ENCODE measurements around the gene CDH11. TPM values are rescaled to one million over a fixed set of nuclear protein-coding genes. Genes with fewer than 3 reads are reported as not detected.

Gene CDH11
- total RNA-seq, 1 donor from 2014 or later: 67.8 TPM

DNA sequence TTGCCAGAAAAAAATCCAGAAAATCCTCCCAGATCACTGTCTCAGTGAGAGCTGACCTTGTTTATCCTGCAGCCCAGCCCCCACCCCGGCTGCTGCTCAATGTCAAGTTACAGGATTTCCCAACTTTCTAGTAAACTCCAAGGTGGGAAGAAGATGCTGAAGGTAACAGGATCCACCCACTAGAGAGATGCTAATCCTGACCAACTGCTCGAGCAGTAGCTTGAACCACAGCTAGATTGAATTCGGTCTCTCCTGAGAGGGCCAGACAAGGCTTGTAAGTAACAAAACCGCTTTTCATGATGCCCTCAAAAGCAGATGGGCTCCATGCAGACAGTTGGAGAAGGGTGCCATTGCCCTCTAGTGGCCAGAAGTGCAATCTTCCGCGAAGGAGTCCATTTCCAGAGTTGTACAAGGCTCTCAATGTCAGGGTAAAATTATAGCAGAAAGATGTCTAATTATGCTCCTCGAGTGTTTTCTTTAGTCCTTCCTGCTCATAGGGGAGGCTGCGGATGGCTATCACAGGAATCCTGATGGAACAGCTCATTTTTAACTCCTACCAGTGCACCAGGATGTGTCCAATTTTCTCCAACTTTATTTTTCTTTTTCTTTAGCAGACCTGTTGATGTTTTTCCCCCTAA lies 3.9 kb downstream of the CDH11 start:
- peak; percentile 89 for DNase-seq (ENCODE audit: low read depth)

DNA sequence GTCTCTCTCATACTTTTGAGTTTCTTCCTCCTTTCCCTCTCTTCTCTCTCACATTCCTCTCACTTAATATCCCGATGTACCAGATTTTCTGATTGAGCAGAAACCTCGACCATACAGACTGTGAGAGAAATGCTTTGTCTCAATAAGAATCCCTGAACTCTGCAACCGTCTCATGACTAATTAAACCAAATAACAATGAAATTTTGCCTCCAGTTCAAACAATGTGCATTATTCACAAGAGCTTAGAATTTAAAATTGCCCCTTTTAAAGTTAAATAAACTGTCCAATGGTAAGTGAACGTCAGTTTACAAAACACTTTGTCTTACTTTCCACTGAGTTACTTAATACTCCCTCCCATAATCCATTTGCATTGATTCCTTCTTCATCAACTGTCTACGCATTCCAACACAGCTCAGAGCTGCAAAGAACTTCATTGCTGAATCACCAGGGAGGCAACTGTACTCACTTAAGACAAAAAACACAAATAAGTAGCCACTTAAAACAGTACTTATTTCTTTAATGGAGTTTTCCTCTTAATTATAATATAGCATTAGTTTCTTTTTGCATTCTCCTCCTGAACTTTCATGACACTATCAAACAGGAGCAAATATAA lies 4.9 kb downstream of the CDH11 start:
- DNase-seq (ENCODE audit: low read depth): no peak

DNA sequence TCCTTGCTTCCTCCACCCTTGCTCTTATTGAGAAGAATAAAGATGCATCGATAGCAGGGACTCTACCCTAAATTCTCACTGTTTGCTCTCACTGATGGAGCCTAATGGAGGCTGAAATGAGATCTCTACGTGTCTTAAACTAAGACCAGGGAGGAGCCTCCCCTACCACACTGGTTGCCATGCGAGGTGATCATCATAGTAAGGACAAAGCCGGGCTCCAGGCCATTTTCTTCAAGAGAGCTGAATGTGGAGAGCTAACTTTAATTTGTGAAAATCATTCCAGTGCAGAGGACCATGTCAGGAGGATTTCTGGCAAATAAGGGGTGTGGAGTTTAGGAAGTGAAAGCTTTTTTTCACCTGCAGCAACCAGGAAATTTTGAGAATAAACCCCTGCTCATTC lies 5.6 kb downstream of the CDH11 start:
- no peak for DNase-seq (ENCODE audit: low read depth)

DNA sequence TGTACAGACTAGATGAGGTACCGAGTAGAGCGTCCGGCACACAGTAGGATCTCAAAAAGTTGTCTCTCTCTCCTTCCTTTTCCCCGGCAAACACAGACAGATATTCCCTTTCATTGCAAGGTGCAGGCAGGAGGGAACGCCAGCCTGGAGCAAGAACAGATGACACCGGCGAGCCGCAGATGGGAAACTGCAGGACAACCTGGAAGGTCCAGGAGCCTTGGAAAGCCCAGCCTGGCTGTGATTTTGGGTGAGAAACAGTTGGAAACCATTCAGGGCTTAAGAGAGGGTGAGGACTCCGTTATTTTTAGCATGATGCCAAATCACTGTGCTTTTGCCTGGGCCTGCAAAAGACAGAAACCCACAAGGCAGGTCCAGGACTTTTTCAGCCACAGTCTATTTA lies 7.3 kb downstream of the CDH11 start:
- DNase-seq (ENCODE audit: low read depth): no peak

DNA sequence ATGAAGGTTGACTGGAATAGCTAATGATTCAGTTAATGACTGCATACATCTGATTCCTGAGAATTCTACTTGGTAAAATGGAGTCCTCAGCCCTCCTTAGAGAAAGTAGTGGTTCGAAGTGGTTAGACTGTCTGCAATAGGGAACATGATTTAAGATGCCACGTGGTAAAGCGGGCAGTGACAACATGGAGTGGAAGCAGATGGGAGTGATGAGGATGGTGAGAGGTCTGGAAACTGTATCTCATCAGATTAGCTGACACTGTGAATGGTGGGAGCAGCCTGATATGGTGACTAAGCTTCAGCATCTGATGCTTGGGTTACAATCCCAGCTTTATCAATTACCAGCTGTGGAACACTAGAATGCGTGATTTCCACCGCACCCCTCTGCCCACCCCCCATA lies 8.4 kb downstream of the CDH11 start:
- DNase-seq (ENCODE audit: low read depth): no peak

DNA sequence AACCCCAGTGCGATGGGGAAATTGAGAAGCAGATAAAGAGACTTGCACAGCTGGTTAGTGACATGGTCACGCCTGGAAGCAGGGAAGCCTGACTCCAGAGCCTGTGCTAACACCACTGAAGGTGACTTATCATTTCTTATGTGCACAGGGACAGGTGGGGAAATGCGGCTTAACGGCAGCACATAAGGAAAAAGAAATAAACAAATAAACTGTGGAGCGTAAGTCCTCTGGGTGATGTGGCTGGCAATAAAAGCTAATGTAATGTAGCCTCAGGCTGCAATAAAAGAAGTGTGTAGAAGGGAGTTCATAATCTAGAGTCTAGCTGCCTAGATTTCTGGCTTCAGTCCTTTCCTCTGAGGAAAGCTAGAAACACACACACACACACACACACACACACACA lies 10.6 kb downstream of the CDH11 start:
- DNase-seq (ENCODE audit: low read depth): no peak

DNA sequence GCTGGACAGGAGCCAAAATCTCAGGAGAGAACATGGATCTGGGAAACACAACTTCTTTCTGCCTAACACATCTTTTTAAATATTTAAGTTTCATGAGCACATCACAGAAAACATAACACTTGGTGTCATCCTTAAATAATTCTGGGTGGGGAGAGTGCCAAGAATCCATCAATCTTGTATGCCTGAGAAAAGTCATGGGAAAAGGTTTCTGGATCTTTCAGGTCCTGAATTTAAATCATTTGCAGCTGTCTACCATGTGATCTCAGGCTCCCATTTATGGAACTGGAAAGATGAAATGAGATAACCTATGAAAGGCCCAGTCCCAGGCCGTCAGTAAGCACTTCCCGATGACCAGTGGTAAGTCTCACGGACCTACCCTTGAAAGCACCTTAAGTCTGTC lies 15.1 kb downstream of the CDH11 start:
- peak; percentile 44 for DNase-seq (ENCODE audit: low read depth)

DNA sequence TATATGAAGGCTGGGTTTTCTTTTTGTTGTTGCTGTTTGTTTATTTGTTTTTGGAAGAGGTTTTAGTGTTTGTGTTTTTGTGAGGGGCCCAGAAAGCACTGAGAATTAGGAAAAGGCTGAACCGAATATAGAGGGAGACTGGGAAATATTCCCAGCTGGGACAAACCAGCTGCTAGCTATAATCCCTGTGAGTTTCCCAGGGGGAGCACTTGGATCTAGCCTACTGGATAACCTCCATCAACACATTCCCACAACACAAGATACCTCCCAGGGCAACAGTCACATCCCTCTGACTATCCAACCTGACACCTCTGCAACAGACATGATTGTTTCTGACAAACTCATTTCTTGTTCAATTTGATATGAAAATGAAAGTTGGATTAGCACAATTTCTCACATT lies 16.7 kb downstream of the CDH11 start:
- peak; percentile 57 for DNase-seq (ENCODE audit: low read depth)

DNA sequence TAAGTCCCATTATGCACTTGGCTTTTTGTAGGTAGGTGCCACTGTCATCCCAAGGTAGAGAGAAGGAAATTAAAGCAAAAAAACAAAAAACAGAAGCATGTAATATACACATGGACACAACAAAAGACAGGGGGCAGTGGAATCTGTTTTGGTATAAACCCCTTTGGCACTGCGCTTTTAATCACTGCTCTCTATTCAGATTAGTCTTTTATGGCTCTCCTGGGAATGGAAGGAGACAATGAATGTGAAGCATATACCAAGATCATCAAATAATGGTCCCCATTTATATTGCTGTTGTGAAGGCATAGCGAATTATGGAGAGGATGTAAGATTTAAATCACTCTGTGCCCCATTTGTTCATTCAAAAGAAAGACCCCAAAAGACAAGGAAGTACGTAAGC lies 17.4 kb downstream of the CDH11 start:
- DNase-seq (ENCODE audit: low read depth): no peak

DNA sequence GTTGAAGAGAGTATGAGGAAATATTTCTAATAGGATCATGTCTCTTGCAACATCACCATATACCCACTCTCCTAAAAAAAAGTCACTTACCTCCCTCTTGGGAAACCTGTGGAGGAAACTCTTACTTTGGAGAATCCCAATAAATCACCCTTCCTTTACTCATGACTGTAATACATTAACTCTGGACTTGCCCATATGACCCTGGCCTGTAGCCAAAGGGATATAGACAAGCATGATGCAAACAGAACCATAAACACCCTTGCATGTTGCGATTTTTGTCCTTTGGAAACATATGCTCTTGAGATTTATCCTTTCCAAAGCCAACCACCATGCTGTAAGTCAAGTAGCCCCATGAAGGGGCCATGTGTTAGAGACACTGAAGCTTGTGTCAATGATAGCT lies 19.5 kb downstream of the CDH11 start:
- no peak for DNase-seq (ENCODE audit: low read depth)

DNA sequence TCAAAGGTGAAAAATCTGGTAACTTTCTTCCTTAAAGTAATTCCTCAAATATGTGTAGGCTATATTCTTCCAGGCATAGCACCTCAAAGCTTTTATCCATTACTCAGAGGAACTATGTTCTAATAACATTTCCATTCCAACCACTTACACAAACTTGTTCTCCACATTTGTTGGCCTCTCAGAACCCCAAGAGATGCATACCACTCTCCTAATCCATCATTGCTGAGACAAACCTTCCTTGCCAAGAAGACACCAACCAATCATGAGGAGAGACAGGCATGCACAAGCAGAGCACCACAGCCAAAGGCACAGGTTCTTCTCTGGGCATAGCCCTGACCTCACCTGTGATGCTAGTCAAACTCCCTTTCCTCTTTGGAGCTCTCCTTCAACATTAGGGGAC lies 20.9 kb downstream of the CDH11 start:
- no peak for DNase-seq (ENCODE audit: low read depth)

DNA sequence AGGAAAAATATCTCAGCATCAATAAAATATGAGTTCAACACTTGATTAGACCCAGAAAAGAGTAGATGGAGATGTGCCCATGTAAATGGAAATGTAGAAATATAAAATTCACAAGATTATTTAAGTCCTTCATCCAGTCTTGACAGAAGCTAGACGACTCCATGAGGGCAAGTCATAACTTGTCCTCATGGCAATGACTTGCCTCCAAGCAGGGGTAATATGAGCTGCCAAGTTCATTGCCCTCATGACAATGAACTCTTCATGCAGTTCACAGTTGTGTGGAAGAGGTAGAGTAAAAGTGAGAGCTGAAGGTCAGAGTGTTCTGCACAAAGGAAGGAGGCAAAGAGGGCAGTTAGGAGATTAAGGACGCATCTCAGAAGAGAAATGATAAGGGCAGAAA lies 22.3 kb downstream of the CDH11 start:
- no peak for DNase-seq (ENCODE audit: low read depth)

DNA sequence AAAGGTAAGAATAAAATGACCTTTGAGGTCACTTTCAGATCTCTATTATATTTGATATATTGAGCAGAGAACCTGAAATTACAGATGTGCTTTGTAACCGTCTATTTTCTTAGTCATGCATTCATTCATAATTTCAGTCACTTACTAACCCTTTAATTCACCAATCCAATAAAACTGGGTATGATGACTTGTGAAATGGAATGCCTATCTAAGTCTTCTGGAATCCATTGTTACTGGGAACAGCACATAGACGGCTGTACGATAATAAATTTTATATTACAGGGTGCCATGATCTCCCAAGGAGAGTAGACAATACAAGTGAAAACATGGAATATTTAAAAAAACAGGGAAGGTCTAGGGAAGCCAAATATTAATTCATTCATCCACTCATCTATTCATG lies 22.9 kb downstream of the CDH11 start:
- DNase-seq (ENCODE audit: low read depth): no peak

DNA sequence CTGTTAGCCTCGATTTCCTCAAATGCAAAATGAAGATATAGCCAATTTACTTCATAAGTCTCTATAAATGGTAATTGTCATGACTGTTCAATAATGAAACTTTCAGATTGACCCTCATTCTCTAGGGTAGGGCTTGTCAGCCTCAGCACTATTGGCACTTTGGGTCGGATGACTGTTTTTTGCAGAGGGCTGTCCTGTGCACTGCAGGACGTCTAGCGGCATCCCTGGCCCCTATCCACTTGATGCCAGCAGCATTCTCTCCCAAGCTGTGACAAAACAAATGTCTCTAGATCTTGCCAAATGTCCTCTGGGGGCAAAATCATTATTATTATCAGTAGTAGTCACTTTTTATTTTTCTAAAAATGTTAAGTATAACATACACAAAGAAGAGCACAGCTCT lies 24.6 kb downstream of the CDH11 start:
- DNase-seq (ENCODE audit: low read depth): no peak

DNA sequence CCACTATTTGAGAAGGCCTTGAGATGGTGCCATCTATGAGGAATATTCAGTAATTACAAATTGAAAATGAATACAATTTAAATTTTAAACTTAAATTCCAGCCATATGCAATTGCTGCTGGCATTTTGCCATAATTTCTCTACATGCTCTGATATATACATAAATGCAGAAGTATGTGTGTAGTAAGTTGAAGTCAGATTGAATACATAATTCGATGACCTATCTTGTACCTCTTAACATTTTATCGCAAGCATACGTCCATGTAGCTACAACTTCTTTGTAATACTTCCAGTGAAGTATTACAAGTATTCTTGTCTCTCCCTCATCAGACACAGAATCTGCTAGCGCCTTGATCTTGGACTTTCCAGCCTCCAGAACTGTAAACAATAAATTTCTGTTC lies 26.0 kb downstream of the CDH11 start:
- DNase-seq (ENCODE audit: low read depth): no peak

DNA sequence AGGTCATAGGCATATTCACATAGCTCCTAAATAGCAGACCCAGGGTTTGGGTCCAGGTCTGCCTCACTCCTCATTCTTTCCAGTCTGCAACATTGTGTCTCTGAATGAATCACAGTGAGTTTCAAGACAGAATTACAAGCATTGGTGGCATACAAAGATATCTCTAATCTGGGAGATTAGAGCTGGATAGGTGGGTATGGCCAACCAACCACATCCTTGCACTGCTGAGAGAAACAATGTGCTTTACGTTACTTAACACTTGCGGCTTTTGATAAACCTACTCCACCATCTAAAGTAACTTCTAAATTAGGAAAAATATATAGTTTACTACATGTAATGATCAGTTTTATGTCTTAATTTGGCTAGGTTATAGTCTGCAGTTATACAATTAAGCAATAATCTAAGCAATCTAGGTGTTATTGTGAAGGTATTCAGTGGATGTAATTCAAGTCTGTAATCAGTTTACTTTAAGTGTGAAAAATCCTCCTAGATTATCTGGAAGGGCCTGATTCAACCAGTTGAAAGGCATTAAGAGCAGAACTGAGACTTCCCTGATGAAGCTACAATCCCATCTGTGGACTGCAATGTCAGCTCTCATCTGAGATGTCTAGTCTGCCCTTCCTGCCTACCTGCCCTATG lies 26.7 kb downstream of the CDH11 start:
- no peak for DNase-seq (ENCODE audit: low read depth)

DNA sequence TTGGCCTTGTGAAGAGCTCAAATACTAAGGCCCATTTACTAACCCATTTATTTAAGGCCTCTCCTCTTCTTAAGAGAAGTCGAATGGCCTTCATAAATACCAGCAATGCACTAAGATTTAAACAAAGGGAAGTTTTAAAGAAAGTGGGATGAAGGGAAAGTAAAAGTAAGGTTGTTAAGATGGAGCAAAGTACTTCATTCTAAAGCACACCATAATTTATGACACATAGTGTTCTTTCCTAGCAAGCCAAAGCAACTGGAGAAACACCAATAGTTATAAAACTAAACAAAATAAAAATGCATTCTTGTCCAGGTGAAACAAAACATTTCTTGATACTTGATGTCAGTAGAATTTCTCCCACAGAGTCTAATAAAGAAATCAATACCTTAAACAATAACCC lies 27.9 kb downstream of the CDH11 start:
- no peak for DNase-seq (ENCODE audit: low read depth)

DNA sequence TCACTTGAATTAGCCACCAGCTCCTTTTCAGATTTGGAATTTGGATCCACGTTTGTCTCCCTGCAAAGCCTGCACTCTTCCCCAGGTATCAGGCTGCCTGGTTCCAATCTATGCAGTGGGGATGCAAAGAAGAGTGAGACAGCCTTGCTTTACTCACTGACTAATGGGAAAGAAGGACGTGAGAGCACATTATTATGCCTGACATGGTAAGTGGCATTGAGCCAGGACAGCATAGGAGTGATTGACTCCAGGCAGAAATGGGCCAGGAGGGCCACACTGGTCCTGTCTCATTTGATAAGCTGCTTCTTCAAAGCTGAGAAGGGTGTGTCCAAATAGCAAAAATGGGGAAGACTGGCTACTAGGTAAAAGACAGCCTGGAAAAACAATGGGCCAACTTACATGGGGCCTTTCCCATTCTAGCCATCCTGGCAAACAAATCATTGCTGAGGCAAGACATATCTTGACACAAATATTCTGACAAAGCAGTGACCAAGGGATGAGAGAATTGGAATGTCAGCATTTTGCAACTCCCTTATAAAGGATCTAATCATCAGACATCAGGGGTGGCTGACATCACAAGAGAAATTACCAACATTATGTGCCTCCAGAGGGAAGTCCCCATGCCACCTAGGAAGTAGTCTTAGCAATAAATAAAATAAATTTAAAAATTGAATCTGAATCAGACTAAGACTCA lies 38.6 kb downstream of the CDH11 start:
- DNase-seq (ENCODE audit: low read depth): no peak

DNA sequence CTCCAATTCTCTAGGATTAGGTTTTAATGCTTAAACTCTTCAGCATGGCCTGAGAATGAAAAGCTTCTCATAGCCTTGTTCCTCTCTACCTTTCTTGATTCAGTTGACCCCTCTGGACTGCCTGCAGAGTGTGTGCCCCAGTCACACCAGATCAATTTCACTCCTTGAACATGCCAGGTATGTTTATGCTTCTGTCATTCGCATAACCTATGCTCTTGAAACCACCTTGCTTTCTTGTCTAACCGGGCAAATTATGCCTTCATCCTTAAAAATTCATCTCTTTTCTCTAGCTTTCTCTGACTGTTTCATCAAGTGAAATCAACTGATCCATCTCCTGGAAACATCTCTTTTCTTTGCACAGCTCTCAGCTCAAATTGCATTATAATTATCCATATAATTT lies 42.3 kb downstream of the CDH11 start:
- no peak for DNase-seq (ENCODE audit: low read depth)

DNA sequence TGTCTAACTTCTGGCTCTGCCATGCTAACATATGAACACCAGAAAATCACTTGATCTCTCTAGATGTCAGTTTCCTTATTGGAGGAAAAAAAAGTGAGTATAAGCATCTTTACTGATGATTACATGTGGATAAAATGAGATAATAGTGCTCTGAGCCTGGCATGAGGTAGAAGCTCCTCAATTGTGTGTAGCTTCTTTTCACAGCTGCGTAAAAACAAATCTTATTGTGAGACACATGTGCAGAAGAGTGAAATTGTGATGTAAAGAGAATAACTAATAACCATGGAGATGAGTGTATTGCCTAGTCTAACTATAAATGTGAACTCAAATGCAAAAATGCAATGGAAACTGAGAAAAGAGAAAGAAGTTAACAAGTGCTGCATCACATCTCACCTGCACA lies 44.7 kb downstream of the CDH11 start:
- no peak for DNase-seq (ENCODE audit: low read depth)

DNA sequence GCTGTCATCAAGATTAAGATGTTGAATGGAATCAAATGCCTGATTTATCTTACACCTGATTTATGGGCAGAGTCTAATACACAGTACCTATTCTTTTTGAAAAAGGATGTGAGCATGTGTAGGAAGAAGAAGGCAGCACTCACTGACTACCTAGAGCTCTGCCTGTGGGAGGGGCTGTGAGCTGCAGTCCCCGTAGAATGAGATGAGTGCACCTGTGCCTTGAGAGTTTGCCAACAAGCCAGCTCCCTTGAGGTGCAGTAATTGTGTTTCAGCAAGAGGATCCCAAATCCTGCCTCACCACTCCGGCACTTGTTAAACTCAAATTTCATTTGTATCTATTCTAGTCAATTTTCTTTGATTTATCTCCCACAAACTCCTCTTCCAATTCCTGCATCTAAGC lies 46.0 kb downstream of the CDH11 start:
- no peak for DNase-seq (ENCODE audit: low read depth)

Measured in myocyte (in vitro differentiated cells).